ENCODE measurements around the gene AOPEP.
"Not testable (repeated sequence)": the region's sequence is repeated elsewhere in the genome, so short reads cannot be mapped to it uniquely, and the experiment has no call there.

The AOPEP gene

DNA sequence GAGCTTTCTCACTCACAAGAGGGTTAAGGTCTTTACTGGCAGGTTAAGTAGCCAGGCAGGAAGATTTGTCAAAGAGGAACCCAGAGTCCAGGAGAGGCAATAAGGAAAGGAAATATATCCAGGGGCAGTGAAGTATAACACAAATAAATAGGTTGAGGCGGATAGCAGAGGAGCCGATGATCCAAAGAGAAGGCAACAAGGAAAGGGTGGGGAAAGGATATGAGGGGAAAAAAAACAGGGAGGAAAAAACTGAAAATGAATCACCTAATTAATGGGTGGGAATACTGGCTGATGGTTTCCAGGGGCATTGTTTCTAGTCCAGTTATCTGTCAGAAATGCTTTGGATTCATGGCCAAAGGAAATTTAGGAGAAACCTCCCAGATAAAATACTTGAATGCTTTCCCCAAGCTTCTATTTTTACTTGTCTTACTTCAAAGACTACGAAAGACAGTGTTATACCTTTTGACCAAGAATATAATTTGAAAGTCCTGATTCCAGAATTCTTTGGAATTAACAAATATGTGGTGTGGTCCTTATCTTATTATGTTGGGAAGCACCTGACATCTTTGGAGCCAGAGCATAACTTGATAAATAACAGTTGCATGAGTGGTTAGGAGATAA is 146.5 kb downstream of the AOPEP start:
- no peak for DNase-seq

DNA sequence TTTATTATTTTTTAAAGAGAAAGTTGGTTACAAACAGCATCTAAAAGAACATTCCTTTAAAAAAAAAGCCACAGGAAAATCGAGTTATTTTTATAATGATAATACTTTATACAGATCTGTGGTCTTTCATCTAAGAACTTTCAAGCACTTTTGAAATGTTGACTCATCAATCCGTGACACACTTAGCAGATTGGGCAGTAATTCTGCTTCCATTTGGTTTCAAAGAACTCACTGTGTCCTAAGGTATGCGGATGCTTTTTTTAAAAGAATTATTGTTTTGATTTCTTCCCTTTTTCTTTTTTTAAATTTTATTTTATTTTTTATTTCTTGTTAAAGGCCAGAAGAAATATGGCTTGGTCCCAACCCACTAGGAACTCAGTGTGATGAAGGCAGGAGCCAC is 147.8 kb downstream of the AOPEP start:
- DNase-seq = peak; percentile 56

GRCh38 chr9:94875300-94876020 is 149.0 kb downstream of the AOPEP start:
- DNase-seq = no peak

- DNase-seq = not testable (repeated sequence)
Observed at GRCh38 chr9:94878804-94879203, 152.3 kb downstream of the AOPEP start.

DNA sequence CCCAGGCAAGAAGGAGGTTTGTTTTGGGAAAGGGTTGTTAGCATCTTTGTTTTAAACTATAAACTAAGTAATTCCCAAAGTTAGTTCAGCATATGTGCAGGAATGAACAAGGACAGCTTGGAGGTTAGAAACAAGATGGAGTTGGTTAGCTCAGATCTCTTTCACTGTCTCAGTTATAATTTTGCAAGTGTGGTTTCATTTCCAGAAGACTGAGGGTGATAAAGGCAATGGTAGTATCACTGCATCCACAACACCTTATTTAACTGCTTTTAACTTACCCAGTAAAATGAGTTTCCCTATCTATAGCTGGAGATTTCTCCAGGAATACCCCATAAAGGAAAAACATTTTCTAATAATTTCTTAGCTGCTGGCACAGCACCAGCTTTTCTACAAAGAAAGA is 152.7 kb downstream of the AOPEP start:
- DNase-seq = no peak

- no peak for DNase-seq
Observed at GRCh38 chr9:94881023-94881422, 154.5 kb downstream of the AOPEP start.

DNA sequence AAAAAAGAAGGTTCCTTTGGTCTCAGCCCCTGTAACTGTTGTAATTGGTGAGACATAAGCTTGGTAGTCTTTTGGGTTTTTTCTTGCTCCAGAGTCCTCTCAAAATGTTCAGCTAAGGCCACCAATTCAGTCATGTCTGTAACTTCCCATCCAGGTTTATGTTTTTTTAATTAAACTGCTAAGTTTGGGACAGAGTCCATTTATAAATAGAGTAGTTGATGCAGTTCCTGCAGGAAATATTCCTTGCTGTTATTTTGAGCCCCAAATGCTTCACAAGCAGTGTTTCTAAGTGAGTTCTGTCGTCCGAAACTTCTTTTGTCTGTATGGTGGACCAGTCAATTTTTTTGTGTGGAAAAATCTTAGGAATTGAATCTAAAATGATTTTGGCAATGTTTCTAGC is 155.0 kb downstream of the AOPEP start:
- no peak for DNase-seq

GRCh38 chr9:94881940-94882339 is 155.4 kb downstream of the AOPEP start:
- DNase-seq = no peak

DNA sequence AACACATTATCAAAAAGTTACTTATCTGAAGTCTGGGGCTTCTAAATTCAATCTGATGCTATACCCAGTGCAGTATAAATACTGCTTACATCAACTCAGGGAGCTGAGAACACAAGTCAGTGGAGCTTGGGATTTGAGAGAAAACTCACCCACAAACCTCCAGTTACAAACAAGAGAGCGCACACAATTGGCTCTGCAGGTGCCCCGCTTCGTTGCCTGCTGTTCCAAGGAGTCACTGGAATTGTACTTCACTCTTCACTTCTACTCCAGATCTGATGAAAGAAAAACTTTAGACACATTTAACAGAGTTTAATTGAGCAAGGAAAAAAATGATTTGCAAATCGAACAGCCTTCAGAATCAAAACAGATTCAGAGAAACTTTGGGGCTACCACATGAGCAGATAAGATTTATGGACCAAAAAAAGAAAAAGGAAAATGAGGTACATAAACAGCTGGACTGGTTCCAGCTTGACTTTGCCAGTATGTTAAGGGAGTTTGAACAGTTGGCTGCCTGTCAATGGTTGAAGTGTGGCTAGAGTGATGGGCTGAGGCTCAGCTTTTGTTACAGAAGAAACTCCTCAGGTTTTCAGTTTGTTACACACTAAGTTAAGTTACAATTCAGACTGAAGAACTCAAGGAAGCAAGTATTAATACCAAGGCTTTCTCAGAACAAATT is 156.6 kb downstream of the AOPEP start:
- DNase-seq = no peak

DNA sequence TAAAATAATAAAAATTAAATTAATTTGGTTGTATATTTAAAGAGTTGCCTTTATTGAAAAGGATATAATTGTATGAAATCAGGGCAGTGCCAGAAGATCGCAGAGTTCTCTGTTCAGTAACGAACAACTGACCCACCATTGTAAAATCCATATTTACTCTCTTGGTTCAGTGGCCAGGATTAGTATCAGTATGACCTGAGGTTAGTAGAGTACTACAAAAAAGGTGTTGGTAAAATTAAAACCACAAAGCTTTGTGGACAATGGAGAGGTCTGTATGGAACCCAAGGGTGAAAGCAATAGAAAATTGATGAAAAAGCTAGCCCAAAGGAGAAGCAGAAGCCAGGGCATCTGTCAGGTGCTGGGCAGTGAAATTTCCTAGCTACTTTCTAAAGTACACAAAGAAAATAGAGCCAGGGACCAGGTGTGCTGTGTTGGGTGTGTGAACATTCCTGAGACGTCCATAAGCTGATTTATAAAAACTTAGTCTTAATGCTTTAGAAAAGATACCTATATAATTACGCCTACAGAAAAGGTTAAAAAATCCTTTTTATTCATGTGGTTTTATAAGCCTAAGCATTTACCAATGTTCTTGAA is 159.5 kb downstream of the AOPEP start:
- DNase-seq = no peak

- no peak for DNase-seq
Observed at GRCh38 chr9:94887721-94888120, 161.2 kb downstream of the AOPEP start.

DNA sequence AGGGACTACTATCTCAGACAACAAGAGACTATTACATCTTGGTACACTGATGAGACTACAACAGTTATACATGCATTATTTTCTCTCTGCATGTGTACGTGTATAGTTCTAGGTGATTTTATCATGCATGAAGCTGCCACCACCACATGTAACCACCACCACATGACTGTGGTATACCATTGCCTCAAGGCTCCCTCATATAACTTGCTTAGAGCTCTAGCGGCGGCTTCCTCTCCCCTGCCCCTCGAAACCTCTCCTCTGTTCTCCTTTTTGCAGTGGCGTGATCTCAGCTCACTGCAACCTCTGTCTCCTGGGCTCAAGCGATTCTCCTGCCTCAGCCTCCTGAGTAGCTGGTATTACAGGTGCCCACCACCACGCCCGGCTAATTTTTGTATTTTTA is 162.3 kb downstream of the AOPEP start:
- DNase-seq = no peak

- DNase-seq = no peak
Observed at GRCh38 chr9:94889628-94890027, 163.1 kb downstream of the AOPEP start.

- DNase-seq = no peak
Observed at GRCh38 chr9:94891183-94891582, 164.7 kb downstream of the AOPEP start.

- no peak for DNase-seq
Observed at GRCh38 chr9:94892675-94893074, 166.2 kb downstream of the AOPEP start.

DNA sequence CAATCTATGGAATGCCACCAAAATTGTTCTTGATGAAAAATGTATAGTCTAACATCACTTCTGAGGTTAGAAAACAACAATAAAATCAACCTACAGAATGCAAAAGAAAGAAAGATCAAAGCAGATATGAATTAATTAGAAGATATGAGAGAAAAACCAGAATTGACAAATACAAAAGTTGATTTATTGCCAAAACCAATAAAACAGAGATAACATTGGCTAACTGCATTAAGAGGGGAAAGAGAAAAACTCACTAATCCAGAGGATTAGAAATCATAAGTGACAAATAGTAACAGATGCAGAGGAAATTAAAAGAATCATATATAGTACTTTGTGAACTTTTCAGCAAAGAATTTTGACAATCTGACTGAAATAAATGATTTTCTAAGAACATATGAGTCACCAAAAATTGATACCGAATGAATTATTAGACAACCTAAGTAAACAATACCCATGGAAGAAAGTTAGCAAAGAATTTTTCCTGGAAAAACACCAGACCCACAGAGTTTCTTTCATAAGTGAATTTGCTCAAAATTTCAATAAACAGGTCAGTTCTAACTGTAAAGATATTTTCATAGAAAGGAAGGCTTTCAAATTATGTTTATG is 167.7 kb downstream of the AOPEP start:
- DNase-seq = no peak

GRCh38 chr9:94895668-94896067 is 169.2 kb downstream of the AOPEP start:
- DNase-seq = no peak

GRCh38 chr9:94896512-94896911 is 170.0 kb downstream of the AOPEP start:
- no peak for DNase-seq

DNA sequence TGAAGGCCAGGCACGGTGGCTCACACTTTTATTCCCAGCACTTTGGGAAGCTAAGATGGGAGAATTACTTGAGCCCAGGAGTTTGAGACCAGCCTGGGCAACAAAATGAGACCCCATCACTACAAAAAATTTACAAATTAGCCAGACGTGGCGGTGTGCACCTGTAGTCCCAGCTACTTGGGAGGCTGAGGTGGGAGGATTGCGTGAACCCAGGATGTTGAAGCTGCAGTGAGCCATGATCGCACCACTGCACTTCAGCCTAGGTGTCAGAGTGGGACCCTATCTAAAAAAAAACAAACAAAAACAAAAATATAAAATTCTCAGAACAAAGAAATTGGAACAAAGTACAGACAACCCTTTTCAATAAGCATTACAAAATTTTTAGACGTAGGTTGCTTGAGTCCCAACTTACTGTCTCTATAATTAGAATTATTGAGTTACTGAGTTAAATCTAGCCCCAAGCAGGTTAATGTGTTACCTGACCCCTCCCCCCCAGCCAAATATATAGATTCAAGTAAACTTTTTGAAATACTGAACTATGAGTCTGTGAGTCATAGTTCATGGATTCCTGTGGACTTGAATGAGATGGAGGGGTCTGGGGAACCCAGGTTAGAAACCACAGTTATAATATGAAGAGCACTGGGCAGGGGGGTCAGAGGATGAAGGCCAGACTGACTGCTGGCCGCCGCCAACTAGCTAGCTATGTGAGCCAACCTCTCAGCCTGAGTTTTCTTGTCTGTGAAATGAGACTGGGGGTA is 173.1 kb downstream of the AOPEP start:
- no peak for DNase-seq

DNA sequence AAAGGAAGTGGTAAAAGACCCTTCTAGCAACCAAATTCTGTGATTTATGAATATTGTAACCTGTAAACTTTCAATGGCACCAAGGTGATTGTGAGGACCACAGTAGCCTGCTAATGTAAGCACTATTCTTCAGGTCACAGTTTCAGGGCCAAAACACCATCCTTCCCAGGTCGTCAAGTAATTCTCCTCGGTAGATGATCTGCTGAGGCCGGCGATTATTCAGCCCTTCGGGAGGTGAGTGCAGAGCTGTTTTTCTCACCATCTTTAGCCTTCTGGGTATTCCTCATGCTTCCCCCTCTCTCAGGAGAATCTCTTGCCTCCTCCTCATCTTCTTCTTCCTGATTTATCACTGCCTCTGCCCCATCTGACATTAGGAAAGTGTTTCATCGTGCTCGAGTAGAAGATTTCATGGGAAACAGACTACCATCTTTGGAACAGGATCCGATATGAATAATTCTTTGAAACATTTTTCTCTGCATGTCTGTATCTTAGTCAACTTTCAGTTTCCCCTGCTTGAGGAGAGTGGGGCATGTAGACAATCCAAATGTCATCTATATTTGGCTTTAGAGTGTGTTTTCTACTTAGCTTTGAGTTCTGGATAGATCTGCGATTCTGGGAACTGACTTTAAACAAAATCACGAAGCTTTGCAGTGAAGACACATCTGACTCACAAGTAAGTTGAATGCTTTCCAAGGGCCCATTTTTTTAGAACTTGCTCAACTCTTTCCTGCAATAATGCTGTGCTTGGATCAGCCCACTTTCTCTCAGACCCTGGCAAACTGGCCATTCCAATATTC is 173.9 kb downstream of the AOPEP start:
- peak; percentile 91 for DNase-seq

- peak; percentile 62 for DNase-seq
Observed at GRCh38 chr9:94901019-94901363, 174.5 kb downstream of the AOPEP start.

DNA sequence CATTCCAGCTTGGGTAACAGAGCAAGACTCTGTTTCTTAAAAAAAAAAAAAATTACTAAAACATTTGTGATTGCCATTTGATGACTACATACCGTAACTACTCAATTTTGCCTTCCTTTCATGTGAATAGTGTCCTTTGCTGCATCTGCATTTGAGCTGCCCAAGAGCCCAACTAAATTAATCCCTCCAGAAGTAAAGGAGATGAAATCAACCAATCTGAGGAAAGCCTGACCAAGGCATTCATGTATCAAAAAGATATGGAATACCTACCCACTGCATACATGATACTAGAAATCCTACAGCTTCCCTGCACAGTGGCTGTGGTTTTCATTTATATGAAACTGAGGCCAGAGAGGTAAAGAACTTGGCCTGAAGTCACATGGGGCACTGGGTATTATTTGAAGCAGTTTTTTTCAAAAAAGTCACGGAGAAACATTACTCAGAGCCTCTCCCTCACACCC is 177.5 kb downstream of the AOPEP start:
- peak; percentile 90 for DNase-seq

All from HCEC 1CT (cell line).